RWPE1 (cell line): ENCODE measurements around the gene NPC2.
"Not testable (repeated sequence)": the region's sequence is repeated elsewhere in the genome, so short reads cannot be mapped to it uniquely, and the experiment has no call there.

Source experiments
- CTCF ChIA-PET: fragments of 350-600 bp; sonication (Branson Sonifier 250); formaldehyde crosslinking; extraction: SDS; loops from one replicate; lab custom pipeline; 2021; lab: Yijun Ruan, JAX
- POLR2A ChIA-PET: fragments of 400-600 bp; formaldehyde crosslinking; extraction: SDS; loops from one replicate; lab custom pipeline; 2020; ENCODE audit warnings: antibody characterized with exemption; ENCODE audit not compliant: low non-redundant PET; lab: Yijun Ruan, JAX
- DNase-seq: peaks from one replicate; pipeline ENCODE4 v3.0.0; 2012; ENCODE audit warnings: low spot score
- H3K27ac ChIP-seq: fragments of 450-650 bp; 2 replicates; pipeline ENCODE4 v1.5.1; 2017
- CTCF ChIP-seq: fragments of 450-650 bp; conservative IDR thresholded peaks from 2 replicates; pipeline ENCODE4 v1.5.1; 2017; ENCODE audit warnings: low read depth, mild to moderate bottlenecking

NPC2 gene

GRCh38 chr14:74492776-74493342 is at the start of gene NPC2:
Gene NPC2 (minus strand): TSS chr14:74493305. CDS start chr14:74493274, 31 bp downstream.
- DNase-seq = no peak
- peak within 1 kb of the TSS; percentile 89 for H3K27ac ChIP-seq
- TF ChIP-seq CTCF = no peak
- POLR2A ChIA-PET = interaction anchor here (1.8 kb wide), 1 partner anchor 74 kb away, joined by 5 read pairs; no protein-coding TSS in a partner anchor
- CTCF ChIA-PET = interaction anchor here (0.8 to 1.0 kb wide), 2 partner anchors 10 to 80 kb away, joined by 3 read pairs; no protein-coding TSS in a partner anchor

- ChIA-PET CTCF (no interaction called here), POLR2A (no interaction called here)
- no peak for TF ChIP-seq CTCF
- DNase-seq = no peak
- H3K27ac ChIP-seq = peak overlapping the region; percentile 38
These were observed 49.1 kb upstream of the NPC2 start for GRCh38 chr14:74542056-74542685.

- DNase-seq = no peak
- no peak overlapping the region for H3K27ac ChIP-seq
- no peak for TF ChIP-seq CTCF
- ChIA-PET CTCF (no interaction called here), POLR2A (no interaction called here)
These were observed 48.1 kb upstream of the NPC2 start for GRCh38 chr14:74541225-74541624.

GRCh38 chr14:74539503-74539902 is 46.4 kb upstream of the NPC2 start:
- ChIA-PET POLR2A (no interaction called here), CTCF (no interaction called here)
- no peak for TF ChIP-seq CTCF
- peak overlapping the region; percentile 50 for H3K27ac ChIP-seq
- no peak for DNase-seq

GRCh38 chr14:74538411-74539391 is 45.6 kb upstream of the NPC2 start:
- TF ChIP-seq CTCF = no peak
- H3K27ac ChIP-seq = peak overlapping the region; percentile 50; the same call in 1 of the 2 replicates
- ChIA-PET POLR2A (no interaction called here), CTCF (interaction anchor here (0.6 kb wide), 1 partner anchor 106 kb away, joined by 3 read pairs; no protein-coding TSS in a partner anchor)
- no peak for DNase-seq

- POLR2A ChIA-PET, DNase-seq: not testable (repeated sequence)
These were observed 43.2 kb upstream of the NPC2 start for GRCh38 chr14:74536336-74536735.

More at GRCh38 chr14:74536336-74536735, 43.2 kb upstream of the NPC2 start:
- CTCF ChIA-PET, H3K27ac ChIP-seq: not testable (repeated sequence)
